ENCODE results near the gene DUSP22. TPM values are rescaled to one million over a fixed set of nuclear protein-coding genes. Genes with fewer than 3 reads are reported as not detected.
A peak's percentile ranks its signal among the peaks of the same experiment; 100 is the strongest.

DUSP22 gene
- polyA plus RNA-seq, 3 donors, result 107 to 120 (median 117) TPM

DNA sequence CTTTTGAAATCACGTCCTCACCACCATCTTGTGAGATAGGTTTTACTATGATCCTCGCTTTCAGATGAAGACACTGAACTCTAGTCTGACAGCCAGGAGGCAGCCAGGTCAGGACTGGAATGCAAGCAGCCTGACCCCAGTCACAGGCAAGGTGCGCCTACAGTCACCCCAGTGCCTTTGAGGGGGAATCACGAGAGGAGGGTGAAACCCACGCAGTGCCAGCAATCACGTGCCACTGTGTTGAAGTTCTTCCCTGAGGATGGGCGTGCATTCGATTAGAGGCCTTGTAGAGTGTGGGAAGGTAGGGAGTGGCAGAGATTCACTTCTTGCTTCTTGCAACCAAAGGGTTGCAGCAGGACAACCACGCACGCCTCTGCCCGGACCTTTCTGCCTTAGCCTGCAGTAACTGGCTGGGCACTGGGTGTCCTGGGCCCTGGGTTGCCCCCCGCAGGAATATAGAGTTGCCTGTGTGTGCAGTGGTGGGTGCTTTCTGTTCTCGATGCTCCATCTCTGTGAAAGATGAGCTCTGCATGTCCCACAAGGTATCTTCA, 65.6 kb downstream of the DUSP22 start:
- Mint-ChIP-seq H3K36me3 (peaks cover 3 to 19% of the 10 kb centered on the region in 2 donors), H3K27ac (peak overlapping the region in 3 of 7 donors; percentile 1 to 65 (median 51)), H3K4me3 (no peak overlapping the region), H3K9me3 (peaks cover 0 to 23% (median 8%) of the 10 kb centered on the region in 7 donors), H3K4me1 (peaks cover 27% of the 10 kb centered on the region), H3K27me3 (ENCODE audit: low read depth in 3 of 3) (peaks cover 2 to 6% (median 5%) of the 10 kb centered on the region in 3 donors)
- intact Hi-C loops (cut with micrococcal nuclease), result no loop called here
- no peak overlapping the region for H3K27ac ChIP-seq (ENCODE audit: low read depth in 1 of 2, low read length in 2 of 2)
- H3K4me1 ChIP-seq (ENCODE audit: control insufficient read depth in 1 of 2, insufficient read depth in 2 of 2, low read length in 2 of 2), result peaks cover 25 to 33% of the 10 kb centered on the region in 2 donors
- H3K4me3 ChIP-seq (replicated peaks in 1 of 3; ENCODE audit: low read depth in 2 of 3, low read length in 3 of 3), result no peak overlapping the region
- no peaks in the 10 kb centered on the region for H3K79me2 ChIP-seq (ENCODE audit: insufficient read depth, low read length)
- no peak overlapping the region for H2AFZ ChIP-seq (ENCODE audit: insufficient read depth, low read depth, low read length, poor library complexity, severe bottlenecking)
- H3K4me2 ChIP-seq (replicated peaks; ENCODE audit: extremely low read depth, low read length, poor library complexity, severe bottlenecking), result no peak overlapping the region
- peaks cover 0 to 5% of the 10 kb centered on the region in 2 donors for H3K9me3 ChIP-seq (replicated peaks in 1 of 2; ENCODE audit: control insufficient read depth in 1 of 2, insufficient read depth in 1 of 2, low read length in 2 of 2)
- no peaks in the 10 kb centered on the region for H3K27me3 ChIP-seq (ENCODE audit: control insufficient read depth in 2 of 2, insufficient read depth in 2 of 2, low read length in 2 of 2)
- H3K9ac ChIP-seq (ENCODE audit: insufficient read depth, low read length, poor library complexity, severe bottlenecking), result peak overlapping the region; percentile 2
- no peaks in the 10 kb centered on the region for H4K20me1 ChIP-seq (ENCODE audit: insufficient read depth, low read length)
- peaks cover 0 to 5% of the 10 kb centered on the region in 2 donors for H3K36me3 ChIP-seq (replicated peaks in 1 of 2; ENCODE audit: control insufficient read depth in 1 of 2, insufficient read depth in 2 of 2, low read length in 2 of 2)
- 83% methylated on average over 12 of the region's 13 CpGs for WGBS (ENCODE audit: insufficient coverage)
- DNase-seq, result no peak
- TF ChIP-seq, protein P1, sequence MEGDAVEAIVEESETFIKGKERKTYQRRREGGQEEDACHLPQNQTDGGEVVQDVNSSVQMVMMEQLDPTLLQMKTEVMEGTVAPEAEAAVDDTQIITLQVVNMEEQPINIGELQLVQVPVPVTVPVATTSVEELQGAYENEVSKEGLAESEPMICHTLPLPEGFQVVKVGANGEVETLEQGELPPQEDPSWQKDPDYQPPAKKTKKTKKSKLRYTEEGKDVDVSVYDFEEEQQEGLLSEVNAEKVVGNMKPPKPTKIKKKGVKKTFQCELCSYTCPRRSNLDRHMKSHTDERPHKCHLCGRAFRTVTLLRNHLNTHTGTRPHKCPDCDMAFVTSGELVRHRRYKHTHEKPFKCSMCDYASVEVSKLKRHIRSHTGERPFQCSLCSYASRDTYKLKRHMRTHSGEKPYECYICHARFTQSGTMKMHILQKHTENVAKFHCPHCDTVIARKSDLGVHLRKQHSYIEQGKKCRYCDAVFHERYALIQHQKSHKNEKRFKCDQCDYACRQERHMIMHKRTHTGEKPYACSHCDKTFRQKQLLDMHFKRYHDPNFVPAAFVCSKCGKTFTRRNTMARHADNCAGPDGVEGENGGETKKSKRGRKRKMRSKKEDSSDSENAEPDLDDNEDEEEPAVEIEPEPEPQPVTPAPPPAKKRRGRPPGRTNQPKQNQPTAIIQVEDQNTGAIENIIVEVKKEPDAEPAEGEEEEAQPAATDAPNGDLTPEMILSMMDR (IDR thresholded peaks at IDR 0.05), result no peak

DNA sequence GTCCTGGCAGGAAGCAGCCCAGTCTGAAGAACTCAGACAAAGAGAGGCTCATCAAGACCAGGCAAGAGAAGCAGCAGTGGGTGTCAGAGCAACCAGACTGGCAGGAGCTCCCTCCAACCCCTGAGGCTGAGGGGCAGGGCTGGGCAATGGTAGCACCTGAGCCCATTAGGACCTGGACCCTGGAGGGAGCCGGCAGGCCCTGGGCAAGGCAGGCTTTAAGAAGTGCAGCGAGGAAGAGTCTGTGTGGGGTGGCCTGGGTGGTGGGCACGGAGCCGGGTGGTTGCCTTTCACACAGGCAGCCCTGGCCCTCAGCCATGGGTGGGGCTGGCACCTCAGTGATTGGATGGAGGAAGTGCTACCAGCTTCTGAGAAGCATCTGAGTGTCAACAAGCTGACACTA, 66.1 kb downstream of the DUSP22 start:
- H3K27me3 Mint-ChIP-seq (ENCODE audit: low read depth in 3 of 3), result peaks cover 2 to 6% (median 5%) of the 10 kb centered on the region in 3 donors
- H3K4me3 Mint-ChIP-seq, result no peak overlapping the region
- 85% methylated on average over 4 of the region's 4 CpGs for WGBS (ENCODE audit: insufficient coverage)
- H3K4me2 ChIP-seq (replicated peaks; ENCODE audit: extremely low read depth, low read length, poor library complexity, severe bottlenecking), result no peak overlapping the region
- peaks cover 3 to 29% (median 14%) of the 10 kb centered on the region in 7 donors for H3K9me3 Mint-ChIP-seq
- H3K9me3 ChIP-seq (replicated peaks in 1 of 2; ENCODE audit: control insufficient read depth in 1 of 2, insufficient read depth in 1 of 2, low read length in 2 of 2), result peaks cover 0 to 10% of the 10 kb centered on the region in 2 donors
- H2AFZ ChIP-seq (ENCODE audit: insufficient read depth, low read depth, low read length, poor library complexity, severe bottlenecking), result no peak overlapping the region
- intact Hi-C loops (cut with micrococcal nuclease), result no loop called here
- peaks cover 3 to 16% of the 10 kb centered on the region in 2 donors for H3K36me3 Mint-ChIP-seq
- no peak for DNase-seq
- no peak overlapping the region for H3K4me3 ChIP-seq (replicated peaks in 1 of 3; ENCODE audit: low read depth in 2 of 3, low read length in 3 of 3)
- no peaks in the 10 kb centered on the region for H4K20me1 ChIP-seq (ENCODE audit: insufficient read depth, low read length)
- H3K27ac ChIP-seq (ENCODE audit: low read depth in 1 of 2, low read length in 2 of 2), result no peak overlapping the region
- H3K9ac ChIP-seq (ENCODE audit: insufficient read depth, low read length, poor library complexity, severe bottlenecking), result peak overlapping the region; percentile 2
- peak overlapping the region in 3 of 7 donors; percentile 3 to 65 (median 51) for H3K27ac Mint-ChIP-seq
- no peaks in the 10 kb centered on the region for H3K79me2 ChIP-seq (ENCODE audit: insufficient read depth, low read length)
- no peaks in the 10 kb centered on the region for H3K36me3 ChIP-seq (replicated peaks in 1 of 2; ENCODE audit: control insufficient read depth in 1 of 2, insufficient read depth in 2 of 2, low read length in 2 of 2)
- H3K4me1 ChIP-seq (ENCODE audit: control insufficient read depth in 1 of 2, insufficient read depth in 2 of 2, low read length in 2 of 2), result peaks cover 25 to 33% of the 10 kb centered on the region in 2 donors
- H3K27me3 ChIP-seq (ENCODE audit: control insufficient read depth in 2 of 2, insufficient read depth in 2 of 2, low read length in 2 of 2), result no peaks in the 10 kb centered on the region
- H3K4me1 Mint-ChIP-seq, result peaks cover 27% of the 10 kb centered on the region
- TF ChIP-seq, protein P1 (IDR thresholded peaks at IDR 0.05), result no peak

Data from CD14-positive monocyte (primary cell).